ENCODE measurements around the gene PGS1. TPM values are rescaled to one million over a fixed set of nuclear protein-coding genes. Genes with fewer than 3 reads are reported as not detected.

Gene PGS1
- total and polyA plus RNA-seq, 5 donors = 13.9 to 22.2 (median 20.2) TPM

DNA sequence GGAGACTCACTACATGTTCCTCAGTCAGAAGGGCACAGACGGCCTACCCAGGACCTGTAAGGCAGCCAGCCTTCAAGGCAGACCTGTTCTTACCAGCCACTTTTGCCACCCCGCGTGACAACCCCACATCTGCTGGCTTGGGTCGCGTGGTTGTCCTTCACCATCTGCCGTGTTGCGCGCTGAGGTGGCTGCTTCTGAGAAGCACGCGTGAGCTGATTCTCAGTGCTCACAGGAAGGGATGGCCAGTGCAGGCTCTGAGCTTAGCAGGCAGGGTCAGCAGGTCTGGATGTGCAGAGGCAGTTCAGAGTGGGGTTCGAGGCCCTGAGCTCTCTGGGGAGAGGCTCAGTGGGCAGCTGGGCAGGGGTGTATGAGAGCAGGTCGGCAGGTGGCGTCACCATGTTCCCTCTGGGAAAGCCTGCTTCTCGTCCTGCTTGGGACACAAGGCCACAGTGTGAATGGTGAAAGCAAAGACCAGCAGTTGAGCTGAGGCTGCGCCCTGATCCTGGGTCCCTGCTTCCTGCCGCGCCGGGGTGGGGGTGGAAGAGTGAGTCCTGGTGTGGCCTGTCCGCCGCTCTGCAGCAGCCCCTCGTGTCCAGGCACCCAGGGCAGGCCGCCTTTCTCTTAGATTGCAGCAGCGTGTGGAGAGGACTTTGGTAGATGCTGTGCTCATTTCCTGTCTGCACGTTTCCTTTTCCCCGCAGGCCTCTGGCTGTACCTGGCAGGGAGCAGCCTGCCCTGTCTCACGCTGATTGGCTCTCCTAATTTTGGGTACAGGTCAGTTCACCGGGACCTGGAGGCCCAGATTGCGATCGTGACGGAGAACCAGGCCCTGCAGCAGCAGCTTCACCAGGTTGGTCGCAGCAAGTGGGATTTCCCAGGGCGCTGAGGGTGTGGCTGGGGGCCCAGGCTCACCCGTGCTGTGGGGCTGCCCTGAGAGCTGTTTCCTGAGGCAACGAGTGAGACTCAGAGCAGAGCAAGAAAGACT lies 36.0 kb downstream of the PGS1 start:
- Histone ChIP-seq H3K27ac (ENCODE audit: low read length) (peak overlapping the region; percentile 18), H3K9me3 (ENCODE audit: control insufficient read depth, low read length) (no peaks in the 10 kb centered on the region), H3K4me3 (ENCODE audit: low read length) (no peak overlapping the region), H3K4me1 (ENCODE audit: control insufficient read depth, insufficient read depth, low read length) (peaks cover 32% of the 10 kb centered on the region), H3K27me3 (ENCODE audit: control insufficient read depth, insufficient read depth) (no peaks in the 10 kb centered on the region)
- no peak for ATAC-seq
- 72% methylated on average over 34 of the region's 34 CpGs for WGBS
- intact Hi-C loops (cut with DNase I) = loop anchor here in 1 of 4 donors (5.0 kb wide), 1 partner anchor 32 kb away; no protein-coding TSS in a partner anchor
- peak in 2 of 3 donors; percentile 51 to 58 for DNase-seq

- intact Hi-C loops (cut with DNase I) = loop anchor here in 1 of 4 donors (5.0 kb wide), 1 partner anchor 34 kb away; no protein-coding TSS in a partner anchor
- Histone ChIP-seq H3K4me1 (ENCODE audit: control insufficient read depth, insufficient read depth, low read length) (peaks cover 31% of the 10 kb centered on the region), H3K27ac (ENCODE audit: low read length) (peak overlapping the region; percentile 88), H3K4me3 (ENCODE audit: low read length) (no peak overlapping the region), H3K27me3 (ENCODE audit: control insufficient read depth, insufficient read depth) (no peaks in the 10 kb centered on the region), H3K9me3 (ENCODE audit: control insufficient read depth, low read length) (no peaks in the 10 kb centered on the region)
- ATAC-seq = peak in 1 of 2 donors; percentile 7
- DNase-seq = peak in 2 of 3 donors; percentile 64 to 68
- WGBS = 50% methylated on average over 17 of the region's 17 CpGs
These were observed 37.6 kb downstream of the PGS1 start for GRCh38 chr17:78415821-78416711.

GRCh38 chr17:78416791-78417530 lies 38.5 kb downstream of the PGS1 start:
- peak; percentile 52 to 78 for ATAC-seq
- whole genome bisulfite sequencing = 47% methylated on average over 15 of the region's 15 CpGs
- H3K27ac ChIP-seq (ENCODE audit: low read length) = peak overlapping the region; percentile 88

GRCh38 chr17:78417531-78417909 lies 39.1 kb downstream of the PGS1 start:
- ATAC-seq = no peak
- 87% methylated on average over 13 of the region's 13 CpGs for WGBS
- peak in 1 of 3 donors; percentile 40 for DNase-seq
- intact Hi-C loops (cut with DNase I) = loop anchor here in 1 of 4 donors (5.0 kb wide), 1 partner anchor 35 kb away; no protein-coding TSS in a partner anchor
- Histone ChIP-seq H3K27me3 (ENCODE audit: control insufficient read depth, insufficient read depth) (no peaks in the 10 kb centered on the region), H3K9me3 (ENCODE audit: control insufficient read depth, low read length) (no peaks in the 10 kb centered on the region), H3K4me3 (ENCODE audit: low read length) (no peak overlapping the region), H3K27ac (ENCODE audit: low read length) (peak overlapping the region; percentile 59), H3K4me1 (ENCODE audit: control insufficient read depth, insufficient read depth, low read length) (peaks cover 24% of the 10 kb centered on the region)

More at GRCh38 chr17:78416791-78417530, 38.5 kb downstream of the PGS1 start:
- Histone ChIP-seq H3K27me3 (ENCODE audit: control insufficient read depth, insufficient read depth) (no peaks in the 10 kb centered on the region), H3K4me3 (ENCODE audit: low read length) (no peak overlapping the region), H3K9me3 (ENCODE audit: control insufficient read depth, low read length) (no peaks in the 10 kb centered on the region), H3K4me1 (ENCODE audit: control insufficient read depth, insufficient read depth, low read length) (peaks cover 27% of the 10 kb centered on the region)
- intact Hi-C loops (cut with DNase I) = loop anchor here in 1 of 4 donors (5.0 kb wide), 1 partner anchor 35 kb away; no protein-coding TSS in a partner anchor
- DNase-seq = peak in 2 of 3 donors; percentile 63 to 73

DNA sequence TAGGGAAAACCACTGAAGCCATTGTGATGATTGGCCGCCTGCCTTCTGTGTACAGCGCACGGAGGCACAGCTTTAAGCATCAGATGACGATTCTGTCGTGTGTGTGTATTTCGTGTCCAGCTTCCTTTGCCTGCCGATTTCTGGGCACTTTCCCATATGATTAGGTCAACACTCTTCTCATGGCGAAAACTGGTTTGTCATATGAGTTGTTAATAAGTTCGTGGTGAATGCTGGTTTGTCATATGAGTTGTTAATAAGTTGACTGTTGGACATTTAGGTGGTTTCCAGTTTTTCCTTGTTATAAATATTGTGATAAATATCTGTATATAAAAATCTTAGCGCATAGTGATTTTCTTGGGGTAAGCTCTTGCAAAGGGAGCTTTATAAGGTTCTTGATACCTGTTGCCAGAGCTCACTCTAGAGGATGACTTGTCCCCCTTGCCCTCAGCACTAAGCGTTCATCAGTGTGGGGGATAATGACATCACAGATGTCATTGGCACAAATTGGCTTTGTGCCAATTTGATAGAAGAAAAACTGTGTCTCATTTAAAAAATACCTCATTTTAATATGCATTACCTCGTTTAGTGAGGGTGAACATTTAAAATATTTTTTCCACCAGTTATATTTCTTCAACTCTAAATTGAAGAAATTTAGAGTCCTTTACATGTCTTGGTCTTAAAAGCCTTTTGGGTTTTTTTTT lies 40.0 kb downstream of the PGS1 start:
- intact Hi-C loops (cut with DNase I) = loop anchor here in 1 of 4 donors (5.0 kb wide), 1 partner anchor 36 kb away; no protein-coding TSS in a partner anchor
- no peak for DNase-seq
- no peaks in the 10 kb centered on the region for H3K27me3 ChIP-seq (ENCODE audit: control insufficient read depth, insufficient read depth)
- no peak overlapping the region for H3K27ac ChIP-seq (ENCODE audit: low read length)
- no peak for ATAC-seq
- peaks cover 19% of the 10 kb centered on the region for H3K4me1 ChIP-seq (ENCODE audit: control insufficient read depth, insufficient read depth, low read length)
- WGBS = 74% methylated on average over 12 of the region's 12 CpGs
- no peaks in the 10 kb centered on the region for H3K9me3 ChIP-seq (ENCODE audit: control insufficient read depth, low read length)
- H3K4me3 ChIP-seq (ENCODE audit: low read length) = no peak overlapping the region

GRCh38 chr17:78419970-78420815 lies 41.7 kb downstream of the PGS1 start:
- peaks cover 23% of the 10 kb centered on the region for H3K4me1 ChIP-seq (ENCODE audit: control insufficient read depth, insufficient read depth, low read length)
- no peaks in the 10 kb centered on the region for H3K27me3 ChIP-seq (ENCODE audit: control insufficient read depth, insufficient read depth)
- DNase-seq = peak; percentile 63 to 81 (median 77)
- WGBS = 56% methylated on average over 22 of the region's 22 CpGs
- peak overlapping the region; percentile 43 for H3K27ac ChIP-seq (ENCODE audit: low read length)
- no peak overlapping the region for H3K4me3 ChIP-seq (ENCODE audit: low read length)
- intact Hi-C loops (cut with DNase I) = loop anchor here (2.0 to 10.0 kb wide), 6 partner anchors 38 to 165 kb away; partner anchors contain the start of gene SOCS3 (in 3 of the 4)
- peak; percentile 4 to 39 for ATAC-seq
- H3K9me3 ChIP-seq (ENCODE audit: control insufficient read depth, low read length) = no peaks in the 10 kb centered on the region

GRCh38 chr17:78421084-78421533 lies 42.7 kb downstream of the PGS1 start:
- H3K4me3 ChIP-seq (ENCODE audit: low read length) = no peak overlapping the region
- H3K4me1 ChIP-seq (ENCODE audit: control insufficient read depth, insufficient read depth, low read length) = peaks cover 16% of the 10 kb centered on the region
- 86% methylated on average over 6 of the region's 6 CpGs for WGBS
- H3K27ac ChIP-seq (ENCODE audit: low read length) = no peak overlapping the region
- intact Hi-C loops (cut with DNase I) = loop anchor here (2.0 to 10.0 kb wide), 5 partner anchors 59 to 166 kb away; partner anchors contain the start of gene SOCS3 (in 3 of the 4)
- ATAC-seq (no peak), DNase-seq (no peak)
- H3K27me3 ChIP-seq (ENCODE audit: control insufficient read depth, insufficient read depth) = no peaks in the 10 kb centered on the region
- no peaks in the 10 kb centered on the region for H3K9me3 ChIP-seq (ENCODE audit: control insufficient read depth, low read length)

GRCh38 chr17:78421534-78422266 lies 43.3 kb downstream of the PGS1 start:
- no peaks in the 10 kb centered on the region for H3K27me3 ChIP-seq (ENCODE audit: control insufficient read depth, insufficient read depth)
- no peaks in the 10 kb centered on the region for H3K9me3 ChIP-seq (ENCODE audit: control insufficient read depth, low read length)
- peak overlapping the region; percentile 10 for H3K27ac ChIP-seq (ENCODE audit: low read length)
- no peak overlapping the region for H3K4me3 ChIP-seq (ENCODE audit: low read length)
- DNase-seq = peak; percentile 72 to 91 (median 90)
- H3K4me1 ChIP-seq (ENCODE audit: control insufficient read depth, insufficient read depth, low read length) = peaks cover 11% of the 10 kb centered on the region
- 70% methylated on average over 24 of the region's 24 CpGs for WGBS
- intact Hi-C loops (cut with DNase I) = loop anchor here (2.0 to 10.0 kb wide), 7 partner anchors 59 to 171 kb away; partner anchors contain the start of gene SOCS3 (in 4 of the 4)
- peak; percentile 67 to 68 for ATAC-seq

Measured in right cardiac atrium (tissue), 5 donors.